ENCODE data around the gene SCOC. TPM values are rescaled to one million over a fixed set of nuclear protein-coding genes. Genes with fewer than 3 reads are reported as not detected.

SCOC gene
- total RNA-seq, 2 experiments from 2014 or later, result 43.1 to 43.6 TPM

DNA sequence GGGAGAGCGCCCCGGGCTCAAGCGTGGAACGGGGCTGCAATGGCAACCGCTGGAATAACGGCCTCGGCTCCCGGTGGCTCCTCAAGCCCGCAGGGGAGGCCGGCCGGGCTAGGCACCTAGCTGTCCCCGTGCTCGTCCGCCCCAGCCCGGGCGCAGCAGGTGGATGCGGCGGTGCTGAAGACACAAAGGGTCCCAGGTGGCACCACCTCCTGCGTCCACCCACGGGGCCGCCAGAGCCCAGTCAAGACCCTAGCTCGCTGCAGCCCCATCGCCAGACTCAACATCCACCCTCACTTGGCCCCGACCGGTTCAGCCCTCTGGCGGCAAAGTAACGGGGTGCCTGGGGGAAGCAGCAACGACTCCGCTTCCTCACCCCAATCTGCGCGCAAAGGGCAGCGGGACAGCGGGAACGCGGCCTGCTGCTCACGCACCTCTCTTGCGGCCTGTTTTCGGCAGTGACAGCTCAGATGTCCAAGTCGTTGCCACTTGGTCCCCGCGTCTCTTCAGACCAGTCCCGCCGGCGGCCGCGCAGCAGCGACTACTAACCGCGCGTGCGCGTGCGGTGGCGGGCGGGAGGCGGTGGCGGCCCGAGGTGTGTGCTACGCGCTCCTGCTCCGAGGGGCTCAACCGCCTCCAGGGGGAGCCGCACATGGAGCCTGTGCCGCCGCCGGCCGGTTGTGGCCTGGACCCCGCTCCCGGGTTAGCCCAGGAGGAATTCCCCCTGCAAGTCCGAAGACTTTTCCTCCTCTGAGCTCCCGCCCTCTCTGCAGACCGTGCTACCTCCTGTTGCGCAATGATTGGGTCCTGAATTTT is 53.9 kb downstream of the SCOC start, which contains the start of gene CLGN:
Gene CLGN, minus strand, starts transcription at position 543 of the 813 bp plus-strand sequence. CDS start 14,570 bp downstream, outside the sequence.
- POLR2A ChIA-PET, result no interaction called here
- CTCF ChIA-PET, result interaction anchor here (1.0 kb wide), 1 partner anchor 182 kb away, joined by 3 read pairs; no protein-coding TSS in a partner anchor

DNA sequence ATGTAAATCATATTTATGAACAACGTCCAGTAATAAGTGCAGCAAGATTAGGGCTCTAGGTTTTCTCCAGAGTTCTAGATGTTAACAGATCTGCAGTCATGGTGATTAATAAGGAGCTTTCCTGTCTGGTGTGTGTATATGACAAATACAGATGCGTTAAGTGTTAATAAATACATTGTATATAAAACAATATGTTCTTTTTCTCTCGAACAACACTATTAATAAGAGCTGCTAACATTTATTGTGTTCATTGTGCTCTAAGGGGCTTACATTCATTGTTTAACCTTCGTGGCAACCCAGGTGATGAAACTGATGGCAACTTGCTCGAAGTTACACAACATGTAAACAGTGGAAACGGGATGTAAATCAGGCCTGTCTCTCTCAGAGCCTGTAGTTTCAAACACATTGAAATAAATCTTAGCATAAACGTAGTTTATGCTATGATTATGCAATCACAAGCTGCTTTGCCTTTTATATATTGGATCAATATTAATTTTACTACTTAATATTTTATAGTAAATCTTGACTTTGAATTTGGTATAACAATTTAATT is 54.5 kb downstream of the SCOC start:
- POLR2A ChIA-PET, result no interaction called here
- CTCF ChIA-PET, result interaction anchor here (0.9 to 1.0 kb wide), 2 partner anchors 68 to 182 kb away, joined by 3 read pairs; no protein-coding TSS in a partner anchor

Other genes with a start within 250 kb of the SCOC start
- under 1 TPM; 0.65 to 0.73 TPM for gene MAML3, start 219.5 kb upstream of the SCOC start, total RNA-seq
- gene CLGN, start 54.0 kb downstream of the SCOC start, total RNA-seq, result under 1 TPM in 1 of 2 experiments, not detected in 1; 0.15 TPM
- gene MGAT4D, start 124.6 kb downstream of the SCOC start, total RNA-seq, result not detected
- 10 to 100 TPM; 14.4 to 15.9 TPM for gene ELMOD2, start 150.5 kb downstream of the SCOC start, total RNA-seq
- not detected for gene UCP1, start 195.3 kb downstream of the SCOC start, total RNA-seq

Measured in activated CD8-positive, alpha-beta memory T cell treated with anti-CD3 and anti-CD28 coated beads for 36 hours (primary cell).